ENCODE measurements around the gene PPM1A.
"Not testable (repeated sequence)": the region's sequence is repeated elsewhere in the genome, so short reads cannot be mapped to it uniquely, and the experiment has no call there.

The PPM1A gene

GRCh38 chr14:60272177-60272576 is 23.2 kb downstream of the PPM1A start:
- DNase-seq, result no peak

GRCh38 chr14:60273956-60274355 is 24.9 kb downstream of the PPM1A start:
- no peak for DNase-seq

GRCh38 chr14:60274448-60274847 is 25.4 kb downstream of the PPM1A start:
- no peak for DNase-seq

- DNase-seq, result no peak
Measured at GRCh38 chr14:60275932-60276331, 26.9 kb downstream of the PPM1A start.

GRCh38 chr14:60276347-60276746 is 27.3 kb downstream of the PPM1A start:
- no peak for DNase-seq

GRCh38 chr14:60277605-60278190 is 28.7 kb downstream of the PPM1A start:
- DNase-seq, result no peak

- no peak for DNase-seq
Measured at GRCh38 chr14:60278350-60278749, 29.3 kb downstream of the PPM1A start.

GRCh38 chr14:60287452-60287851 is 38.4 kb downstream of the PPM1A start:
- no peak for DNase-seq

GRCh38 chr14:60288279-60288678 is 39.3 kb downstream of the PPM1A start:
- DNase-seq, result no peak

GRCh38 chr14:60294411-60295069 is 45.5 kb downstream of the PPM1A start:
- no peak for DNase-seq

GRCh38 chr14:60300019-60300418 is 51.0 kb downstream of the PPM1A start:
- DNase-seq, result no peak

- no peak for DNase-seq
Measured at GRCh38 chr14:60301685-60302084, 52.7 kb downstream of the PPM1A start.

- DNase-seq, result no peak
Measured at GRCh38 chr14:60302663-60303062, 53.6 kb downstream of the PPM1A start.

- DNase-seq, result no peak
Measured at GRCh38 chr14:60303745-60304144, 54.7 kb downstream of the PPM1A start.

GRCh38 chr14:60304509-60304908 is 55.5 kb downstream of the PPM1A start:
- DNase-seq, result no peak

- no peak for DNase-seq
Measured at GRCh38 chr14:60309867-60310552, 61.0 kb downstream of the PPM1A start.

- no peak for DNase-seq
Measured at GRCh38 chr14:60311417-60311816, 62.4 kb downstream of the PPM1A start.

GRCh38 chr14:60313093-60313492 is 64.1 kb downstream of the PPM1A start:
- no peak for DNase-seq

- DNase-seq, result no peak
Measured at GRCh38 chr14:60315196-60315990, 66.4 kb downstream of the PPM1A start.

GRCh38 chr14:60317609-60318008 is 68.6 kb downstream of the PPM1A start:
- DNase-seq, result peak; percentile 19

GRCh38 chr14:60320860-60321259 is 71.8 kb downstream of the PPM1A start:
- DNase-seq, result not testable (repeated sequence)

GRCh38 chr14:60323199-60323896 is 74.3 kb downstream of the PPM1A start:
- no peak for DNase-seq

GRCh38 chr14:60324837-60325236 is 75.8 kb downstream of the PPM1A start:
- no peak for DNase-seq

All from NCI-H2227 treated with DMSO at 0.1 percent for 48 hours (cell line).